ENCODE measurements around the gene MINDY4.

Gene MINDY4

DNA sequence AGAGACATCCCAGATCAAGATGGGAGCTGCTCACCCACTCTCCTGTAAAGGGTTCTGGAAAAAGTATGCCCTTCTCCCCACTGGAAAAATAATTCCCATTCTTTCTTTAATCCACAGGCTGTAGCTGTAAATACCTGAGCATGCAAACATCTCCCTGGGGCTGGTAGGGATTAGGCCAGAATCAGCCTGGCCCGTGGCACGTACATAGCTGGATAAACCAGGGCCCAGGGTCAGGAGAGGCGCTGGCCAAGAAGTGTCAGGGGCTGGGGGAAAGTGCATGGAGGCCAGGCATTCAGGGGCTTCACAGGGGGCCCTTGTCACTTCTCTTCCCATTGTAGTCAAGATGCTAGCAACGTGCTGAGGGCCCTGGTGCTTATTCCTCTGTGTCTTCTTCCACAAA lies 109.7 kb downstream of the MINDY4 start:
- DNase-seq: no peak

DNA sequence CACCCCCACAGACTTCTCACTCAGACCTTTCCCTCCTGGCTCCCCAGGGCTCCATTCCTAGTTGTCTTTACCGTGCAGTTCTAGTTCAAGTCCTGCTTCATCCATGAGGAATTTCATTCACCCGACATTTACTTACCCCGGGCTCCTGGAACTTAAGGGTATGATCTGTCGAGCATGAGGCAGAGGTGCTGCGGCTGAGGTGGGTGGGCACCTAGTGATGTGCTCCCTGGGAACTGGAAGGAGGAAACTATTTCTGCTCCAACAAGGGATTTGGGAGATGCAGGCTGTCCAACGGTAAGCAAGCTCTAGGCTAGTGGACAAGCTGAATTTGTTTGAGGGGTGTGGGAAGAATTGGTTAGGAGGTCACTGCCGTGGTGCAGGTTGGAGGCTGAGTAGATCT lies 110.2 kb downstream of the MINDY4 start:
- no peak for DNase-seq

DNA sequence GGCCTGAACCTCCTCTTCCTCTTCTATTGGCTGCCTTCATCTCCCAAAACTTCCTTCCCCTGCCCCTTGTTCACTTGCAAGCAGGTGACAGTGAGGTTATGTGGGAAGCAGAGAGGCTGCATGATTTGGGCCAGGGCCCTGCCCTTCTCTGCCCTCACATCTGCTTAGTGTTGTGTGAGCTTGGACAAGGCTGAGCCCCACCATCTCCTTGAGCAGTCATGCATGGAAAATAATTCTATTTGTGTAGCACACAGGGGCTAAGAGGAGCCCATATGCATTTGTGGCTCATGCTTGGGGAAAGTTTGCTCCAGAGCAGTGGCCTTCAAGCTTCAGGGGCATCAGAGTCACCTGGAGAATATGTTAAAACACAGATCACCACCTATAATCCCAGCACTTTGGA lies 113.7 kb downstream of the MINDY4 start:
- no peak for DNase-seq

DNA sequence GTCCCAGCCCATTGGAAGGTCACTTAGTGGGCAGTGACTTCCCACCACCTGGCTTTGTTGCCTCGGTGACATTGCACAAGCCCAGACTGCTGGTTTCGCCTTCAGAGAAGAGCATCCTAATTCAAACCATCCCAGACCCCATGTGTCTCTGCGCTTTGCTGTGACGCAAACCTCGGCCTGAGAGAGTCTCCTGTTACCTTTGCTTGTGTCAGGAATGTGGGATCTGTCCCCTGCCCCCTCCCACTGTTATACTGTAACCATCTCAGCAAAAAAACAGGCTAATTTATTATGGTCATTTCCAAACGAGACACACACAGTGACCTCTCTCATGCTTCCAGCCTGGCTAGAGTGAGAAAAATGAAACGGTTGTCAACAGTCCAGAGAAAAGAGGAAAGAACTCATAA lies 115.4 kb downstream of the MINDY4 start:
- DNase-seq: no peak

DNA sequence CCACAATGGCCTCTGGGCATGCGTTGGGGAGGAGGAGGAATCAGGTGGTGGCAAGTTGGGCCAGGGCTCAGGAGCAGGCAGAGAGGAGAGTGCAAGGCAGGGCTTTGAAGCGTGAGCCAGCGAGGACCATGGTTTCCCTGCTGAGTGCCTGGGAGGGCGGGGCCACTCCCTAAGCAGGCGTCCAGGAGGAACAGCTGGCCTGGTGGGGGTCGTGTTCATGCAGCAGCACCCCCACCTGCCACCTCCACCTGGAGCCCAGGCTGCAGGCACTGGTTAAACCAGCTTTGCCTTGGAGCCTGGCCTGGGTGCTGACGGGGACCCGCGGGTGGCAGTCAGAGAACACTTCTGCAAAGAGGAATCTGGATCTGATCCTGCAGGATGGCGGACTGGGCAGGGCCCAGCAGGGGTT lies 116.3 kb downstream of the MINDY4 start:
- no peak for DNase-seq

DNA sequence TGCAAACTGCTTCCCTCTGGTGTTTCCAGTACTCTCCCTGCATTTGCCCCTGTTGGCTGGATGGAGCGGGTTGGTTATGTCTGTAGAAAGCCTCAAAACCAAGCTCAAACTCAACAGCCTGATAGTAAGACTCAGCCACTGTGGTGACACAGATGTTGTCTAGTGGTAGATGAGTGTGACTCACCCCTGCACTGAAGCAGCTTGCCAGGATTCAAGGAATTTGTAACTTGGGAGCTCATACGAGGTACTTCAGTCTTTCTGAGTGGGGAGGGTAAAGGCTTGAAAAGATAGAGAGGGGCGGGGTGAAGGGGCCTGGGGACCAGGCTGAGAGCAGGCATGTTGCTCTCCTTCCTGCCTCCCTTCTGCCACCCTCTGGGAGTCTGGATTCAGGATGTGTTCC lies 117.5 kb downstream of the MINDY4 start:
- DNase-seq: no peak

DNA sequence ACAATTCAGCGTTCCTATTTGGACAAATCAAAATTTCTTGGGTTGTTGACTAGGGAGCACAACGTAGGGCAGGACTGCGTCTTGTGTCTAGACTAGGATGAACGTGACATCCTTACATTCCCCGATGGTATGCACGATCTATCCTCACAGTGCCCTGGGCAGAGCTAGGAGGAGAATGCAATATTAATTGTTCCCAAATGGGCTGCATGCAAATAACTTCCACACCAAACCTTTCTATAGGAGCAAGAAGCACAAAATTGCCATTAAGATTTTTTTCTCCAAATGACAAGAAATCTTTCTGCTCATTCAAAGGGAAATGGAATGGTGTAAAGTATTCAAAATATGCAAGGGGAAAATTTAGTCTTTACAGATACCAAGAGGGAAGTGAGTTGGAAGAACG lies 119.0 kb downstream of the MINDY4 start:
- DNase-seq: no peak

DNA sequence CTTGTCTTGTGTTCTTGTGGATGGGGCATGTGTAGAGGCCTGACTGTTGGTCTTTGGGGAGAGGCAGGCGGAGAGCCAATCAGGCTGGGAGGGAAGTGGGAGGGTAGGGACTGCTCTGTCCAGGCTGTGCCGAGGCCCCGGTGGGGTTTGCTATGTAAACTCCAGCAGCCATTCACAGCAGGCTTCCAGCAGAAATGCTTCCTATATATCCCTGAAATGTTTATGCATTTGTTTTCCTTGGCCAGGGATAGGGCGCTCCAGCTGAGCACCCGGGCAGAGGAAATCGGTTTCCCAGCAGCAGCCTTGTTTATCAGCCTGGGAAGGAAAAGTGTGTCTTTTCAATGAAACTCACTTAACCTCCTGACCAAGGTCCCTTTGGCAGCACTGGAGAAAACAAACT lies 122.1 kb downstream of the MINDY4 start:
- DNase-seq: no peak

DNA sequence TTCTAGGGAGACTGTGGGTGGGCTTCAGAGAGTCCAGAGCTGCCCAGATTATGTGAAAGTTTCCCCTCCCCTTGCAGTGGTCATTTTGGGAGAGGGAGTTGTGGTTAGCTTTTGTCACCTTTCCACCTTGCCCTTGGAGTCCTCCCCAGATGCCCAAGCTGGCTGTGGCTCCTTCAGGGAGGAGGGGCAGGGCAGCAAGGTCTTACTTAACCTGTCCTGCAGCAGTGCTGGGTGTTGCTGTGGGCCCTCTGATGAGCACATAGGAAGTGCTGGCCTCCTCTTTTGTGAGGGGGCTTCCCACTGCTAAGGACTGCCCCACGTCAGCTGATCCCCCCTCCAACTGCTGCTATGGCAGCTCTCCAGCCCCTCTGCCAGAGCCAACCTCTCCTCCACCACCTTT lies 122.8 kb downstream of the MINDY4 start:
- DNase-seq: no peak

DNA sequence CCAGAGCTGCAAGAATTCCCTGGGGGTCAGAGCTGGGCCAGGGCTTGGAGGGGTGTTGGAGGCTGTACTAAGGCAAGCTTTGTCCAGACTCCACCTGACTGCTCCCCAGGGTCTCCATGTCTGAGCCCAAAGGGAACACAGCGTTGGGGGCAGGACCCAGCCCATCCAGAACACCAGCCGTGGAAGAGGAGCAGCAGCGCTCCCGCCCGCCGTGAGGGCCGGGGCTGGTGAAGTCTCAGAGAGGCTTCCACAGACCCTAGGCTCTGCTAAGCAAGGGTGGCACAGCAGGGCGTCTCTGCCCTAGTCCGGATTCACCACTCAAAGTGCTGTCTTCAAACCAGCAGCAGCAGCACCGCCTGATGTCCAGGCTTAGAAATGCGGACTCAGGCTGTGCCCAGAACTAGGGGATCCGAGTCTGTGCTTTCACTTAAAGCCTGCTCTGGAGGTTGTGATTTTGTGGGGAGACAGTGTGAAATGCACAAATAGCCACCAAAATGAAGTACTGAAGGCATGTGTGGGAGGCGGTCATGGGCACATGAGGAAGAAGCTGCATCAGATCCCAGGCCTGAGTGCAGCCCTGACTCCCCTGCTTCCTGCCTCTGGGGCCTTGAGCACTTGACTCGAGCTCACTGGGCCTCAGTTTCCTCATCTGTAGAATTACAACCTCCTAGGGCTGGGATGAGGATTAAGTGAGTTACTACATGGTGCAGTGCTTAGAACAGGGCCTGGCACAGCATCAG lies 123.8 kb downstream of the MINDY4 start:
- no peak for DNase-seq

DNA sequence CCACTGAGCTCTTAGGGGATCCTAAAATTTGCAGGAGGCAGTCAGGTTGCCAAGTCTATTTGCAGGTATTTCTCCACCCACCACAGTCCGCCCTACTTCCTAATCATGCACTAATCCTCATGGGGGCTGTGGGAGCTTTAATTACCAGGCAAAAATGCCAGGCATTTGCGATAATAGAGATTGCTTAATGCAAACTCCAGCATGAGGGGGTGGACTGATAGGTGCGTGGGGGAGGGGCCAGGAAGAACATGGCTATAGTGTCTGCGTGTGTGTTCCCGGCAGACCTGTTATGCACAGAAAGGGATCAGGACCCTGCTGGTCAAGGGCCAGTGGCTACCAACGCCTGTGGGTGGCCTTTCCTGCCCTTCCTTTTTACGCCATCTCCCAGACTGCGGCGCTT lies 124.8 kb downstream of the MINDY4 start:
- DNase-seq: no peak

DNA sequence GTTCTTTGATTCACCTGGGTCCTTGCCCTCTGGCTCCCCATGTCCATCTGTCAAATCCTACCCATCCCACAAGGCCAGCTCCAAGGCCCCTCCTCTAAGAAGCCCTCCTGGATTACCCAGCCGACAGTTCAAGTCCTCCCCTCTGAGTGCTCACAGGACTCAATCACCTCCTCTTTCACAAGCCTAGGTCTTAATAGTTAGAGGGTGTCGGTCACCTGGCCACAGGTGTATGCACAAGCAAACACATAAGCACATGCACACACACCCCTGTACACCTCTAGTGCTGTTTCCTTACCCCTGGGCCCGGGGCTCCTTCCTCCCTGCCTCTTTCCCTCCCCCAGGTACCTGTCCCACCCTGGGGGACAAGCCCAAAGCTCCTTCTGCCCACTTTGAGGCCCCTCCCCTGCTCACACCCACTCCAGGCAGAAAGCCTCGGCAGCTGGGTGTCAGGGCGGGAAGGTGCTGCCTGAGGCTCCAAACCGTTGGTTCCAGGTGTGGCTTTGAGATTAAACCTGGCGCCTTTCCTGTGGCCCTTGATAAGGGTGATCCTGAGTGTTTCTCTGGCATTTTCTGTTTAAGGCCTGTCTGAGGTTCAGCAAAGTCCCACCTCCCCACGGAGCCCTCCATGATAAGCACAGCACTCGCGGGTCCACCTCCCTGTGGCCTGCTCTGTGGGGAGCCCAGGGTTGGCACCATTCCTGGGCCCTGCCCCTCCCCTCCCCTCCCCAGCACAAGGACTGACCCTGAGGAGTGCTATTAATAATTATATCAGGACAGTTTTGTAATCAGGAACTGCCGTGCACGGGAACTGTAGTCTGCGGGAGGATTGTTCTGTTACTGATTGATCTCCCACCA lies 125.8 kb downstream of the MINDY4 start:
- no peak for DNase-seq

DNA sequence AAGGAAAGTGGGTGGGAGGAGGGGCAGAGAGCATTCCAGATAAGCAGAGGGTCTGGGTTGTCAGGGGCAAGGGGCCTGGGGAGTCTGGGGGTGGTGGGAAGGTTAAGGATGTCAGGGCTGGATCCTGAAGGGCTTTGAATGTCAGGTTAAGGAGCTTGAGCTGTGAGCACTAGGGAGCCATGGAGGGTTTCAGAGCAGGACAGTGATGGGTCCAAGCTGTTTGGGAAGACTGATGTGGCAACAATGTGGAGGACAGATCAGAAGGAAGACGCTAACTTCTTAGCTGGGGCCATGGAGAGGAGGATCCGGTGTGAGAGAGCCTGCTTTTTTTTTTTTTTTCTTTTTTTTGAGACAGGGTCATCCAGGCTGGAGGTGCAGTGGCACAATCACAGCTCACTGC lies 126.6 kb downstream of the MINDY4 start:
- DNase-seq: no peak

DNA sequence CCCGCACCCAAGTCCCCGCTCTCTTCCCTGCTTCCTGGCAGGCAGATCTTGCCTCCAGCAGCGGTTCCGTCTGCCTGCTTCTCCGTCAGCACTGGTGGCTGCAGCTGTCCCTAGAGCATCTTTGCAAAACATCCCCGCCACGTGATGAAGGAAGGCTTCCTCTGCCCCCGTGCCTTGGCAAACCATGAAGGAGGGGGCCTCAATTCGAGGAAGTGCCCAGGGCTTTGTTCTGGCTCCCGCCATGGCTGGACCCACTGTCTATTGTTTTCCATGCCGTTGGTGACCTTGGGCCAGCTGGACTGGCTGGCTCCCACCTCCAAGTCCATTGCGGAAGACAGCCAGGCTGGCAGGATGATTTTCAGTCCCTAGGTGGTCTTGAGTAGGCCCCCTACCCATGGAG lies 127.2 kb downstream of the MINDY4 start:
- DNase-seq: no peak

DNA sequence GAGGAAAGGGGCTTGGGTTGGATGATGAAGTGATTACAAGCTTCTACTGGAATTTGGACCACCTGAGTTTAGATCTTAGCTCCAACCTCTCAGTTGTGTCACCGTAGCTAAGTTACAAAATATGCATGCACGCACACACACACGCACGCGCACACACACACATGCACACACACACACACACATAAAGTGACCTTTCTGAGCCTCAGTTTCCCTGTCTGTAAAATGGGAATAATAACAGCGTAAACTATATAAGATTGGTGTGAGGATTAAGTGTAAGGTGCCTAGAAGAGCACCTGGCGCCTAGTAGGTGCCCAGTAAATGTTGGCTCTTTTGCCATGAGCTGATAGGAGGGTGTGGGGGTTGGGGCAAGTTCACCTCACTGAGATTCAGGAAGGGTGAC lies 127.8 kb downstream of the MINDY4 start:
- DNase-seq: no peak

DNA sequence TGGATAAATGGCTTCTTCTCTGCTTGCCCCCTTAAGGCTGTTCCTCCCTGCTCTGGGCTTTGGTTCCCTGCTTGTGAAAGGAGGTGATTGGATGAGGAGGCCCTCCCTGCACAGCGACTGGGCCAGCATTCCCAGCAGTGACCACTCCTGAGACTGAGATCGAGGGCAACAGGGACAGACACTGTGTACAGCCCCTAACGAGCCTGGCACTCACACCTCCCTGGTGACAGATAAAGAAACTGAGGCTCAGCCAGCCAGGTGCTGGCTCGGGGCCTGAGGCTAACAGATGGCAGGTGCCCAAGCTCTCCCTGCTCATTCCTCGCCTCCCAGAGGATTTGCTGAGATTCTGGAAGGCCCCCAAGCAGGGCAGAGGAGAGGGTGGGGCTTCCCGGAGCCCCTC lies 128.4 kb downstream of the MINDY4 start:
- DNase-seq: no peak

DNA sequence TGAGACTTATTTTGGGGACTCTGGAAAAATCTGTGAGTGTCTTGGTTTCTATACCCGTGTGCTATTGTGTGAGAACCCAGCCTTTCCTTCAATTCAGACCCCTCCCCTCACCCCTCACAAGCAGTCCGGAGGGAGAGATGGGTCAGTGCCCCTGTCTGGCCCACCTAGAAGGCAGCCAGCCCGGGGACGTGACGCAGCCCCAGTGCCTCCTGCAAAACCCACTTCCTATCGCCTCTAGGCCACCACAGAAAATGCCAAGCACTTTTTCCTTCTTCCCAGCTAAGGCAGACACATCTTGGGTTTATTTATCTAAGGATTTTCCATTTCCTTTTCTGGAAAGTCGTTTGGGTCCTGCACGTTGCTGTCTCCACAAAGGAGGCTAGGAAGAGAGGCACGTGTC lies 128.8 kb downstream of the MINDY4 start:
- DNase-seq: no peak

DNA sequence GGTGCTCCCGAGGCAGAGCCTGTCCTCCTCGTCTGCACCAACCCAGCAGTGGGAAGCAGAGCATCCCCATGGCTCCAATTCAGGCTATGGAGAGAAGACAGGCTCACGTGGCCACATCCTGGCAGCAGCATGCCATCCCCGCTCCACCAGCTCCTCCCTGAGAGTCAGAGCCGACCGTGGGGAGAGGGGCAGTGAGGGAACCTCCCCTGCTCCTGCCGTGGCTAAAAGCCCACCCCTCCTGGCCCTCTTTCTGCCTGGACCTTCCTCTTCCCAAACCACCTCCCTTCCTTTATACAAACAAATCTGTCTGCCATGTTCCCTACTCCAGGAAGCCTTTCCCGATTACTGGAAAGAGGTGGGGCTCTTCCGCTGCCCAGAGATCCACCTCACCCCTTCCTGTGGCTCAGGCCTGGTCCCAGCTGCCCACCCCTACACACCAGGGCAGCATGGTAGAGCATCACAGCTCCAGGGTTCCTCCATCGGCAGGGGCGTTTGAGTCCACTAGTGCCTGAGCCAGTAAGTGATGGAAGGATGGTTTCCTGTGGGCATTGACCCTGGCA lies 129.7 kb downstream of the MINDY4 start:
- DNase-seq: no peak

DNA sequence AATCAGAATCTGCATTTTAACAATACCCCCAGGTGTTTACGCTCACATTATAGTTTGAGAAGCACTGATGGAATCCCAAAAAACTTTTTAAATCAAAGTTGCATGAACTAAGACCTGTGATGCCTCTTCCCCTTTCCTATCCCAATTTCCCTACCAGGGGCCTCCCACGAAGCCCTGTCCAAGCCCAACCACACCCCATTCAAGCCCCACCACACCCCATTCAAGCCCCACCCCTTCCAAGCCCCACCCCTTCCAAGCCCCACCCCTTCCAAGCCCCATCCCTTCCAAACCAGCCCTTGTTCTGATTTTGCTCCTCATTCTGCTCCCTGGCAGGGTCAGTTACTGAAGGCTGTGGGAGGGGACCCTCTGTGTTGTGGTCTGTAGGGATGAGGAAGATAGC lies 130.6 kb downstream of the MINDY4 start:
- DNase-seq: no peak

DNA sequence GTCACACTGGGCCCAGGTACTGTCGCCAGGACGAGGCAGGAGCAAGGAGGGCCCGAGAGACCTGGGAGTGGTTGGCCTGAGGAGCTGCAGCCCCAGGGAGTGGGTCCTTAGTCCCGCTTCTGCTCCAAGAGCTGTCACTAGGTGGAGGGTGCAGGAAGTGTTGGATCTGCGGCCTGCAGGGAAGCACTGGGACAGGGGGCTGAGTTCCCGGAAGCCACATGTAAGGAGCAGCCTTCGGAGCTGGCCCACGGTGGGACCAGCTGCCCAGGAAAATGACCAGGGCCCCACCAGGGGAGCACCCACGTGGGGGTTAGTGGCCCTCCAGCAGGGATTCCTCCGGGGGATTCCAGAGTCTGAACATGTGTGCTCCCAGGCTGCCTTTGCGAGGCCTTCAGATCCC lies 131.2 kb downstream of the MINDY4 start:
- no peak for DNase-seq

DNA sequence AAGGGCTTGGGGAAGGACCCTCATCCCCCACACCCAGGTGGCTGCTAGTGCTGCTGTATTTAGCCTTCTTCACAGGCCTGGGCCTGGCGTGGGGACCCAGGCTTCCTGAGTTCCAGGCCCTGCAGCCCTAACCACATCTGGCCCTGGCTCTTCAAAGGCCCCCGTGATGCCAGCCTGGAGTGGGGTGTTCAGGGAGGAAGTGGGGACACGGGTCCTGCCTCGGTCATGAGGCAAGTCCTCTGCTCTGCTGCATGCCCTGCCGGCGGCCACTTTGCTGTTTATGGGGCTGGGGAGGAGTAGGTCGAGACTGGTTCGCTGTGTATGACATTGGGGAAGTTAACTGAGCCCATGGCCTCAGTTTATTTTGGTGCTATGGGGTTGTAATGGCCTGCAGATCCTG lies 131.9 kb downstream of the MINDY4 start:
- DNase-seq: no peak

DNA sequence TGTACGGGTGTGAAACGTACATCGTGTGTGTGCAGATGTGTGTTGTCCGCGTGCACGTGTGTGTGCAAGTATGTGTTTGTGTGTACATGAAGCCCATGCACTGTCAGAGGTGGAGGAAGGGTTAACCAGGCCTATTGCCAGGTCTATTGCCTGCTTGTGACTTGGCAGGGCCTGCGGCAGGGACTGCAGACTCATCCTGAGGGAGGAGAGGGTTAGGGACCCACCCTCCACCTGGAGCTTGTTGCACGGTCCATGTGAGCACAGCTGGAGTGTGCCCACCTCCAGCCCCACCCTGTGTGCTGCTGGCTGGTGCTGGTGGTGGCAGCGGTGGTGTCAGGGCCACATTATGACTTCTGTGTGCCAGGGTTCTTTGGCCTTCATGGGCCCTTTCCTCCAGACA lies 133.3 kb downstream of the MINDY4 start:
- DNase-seq: no peak

DNA sequence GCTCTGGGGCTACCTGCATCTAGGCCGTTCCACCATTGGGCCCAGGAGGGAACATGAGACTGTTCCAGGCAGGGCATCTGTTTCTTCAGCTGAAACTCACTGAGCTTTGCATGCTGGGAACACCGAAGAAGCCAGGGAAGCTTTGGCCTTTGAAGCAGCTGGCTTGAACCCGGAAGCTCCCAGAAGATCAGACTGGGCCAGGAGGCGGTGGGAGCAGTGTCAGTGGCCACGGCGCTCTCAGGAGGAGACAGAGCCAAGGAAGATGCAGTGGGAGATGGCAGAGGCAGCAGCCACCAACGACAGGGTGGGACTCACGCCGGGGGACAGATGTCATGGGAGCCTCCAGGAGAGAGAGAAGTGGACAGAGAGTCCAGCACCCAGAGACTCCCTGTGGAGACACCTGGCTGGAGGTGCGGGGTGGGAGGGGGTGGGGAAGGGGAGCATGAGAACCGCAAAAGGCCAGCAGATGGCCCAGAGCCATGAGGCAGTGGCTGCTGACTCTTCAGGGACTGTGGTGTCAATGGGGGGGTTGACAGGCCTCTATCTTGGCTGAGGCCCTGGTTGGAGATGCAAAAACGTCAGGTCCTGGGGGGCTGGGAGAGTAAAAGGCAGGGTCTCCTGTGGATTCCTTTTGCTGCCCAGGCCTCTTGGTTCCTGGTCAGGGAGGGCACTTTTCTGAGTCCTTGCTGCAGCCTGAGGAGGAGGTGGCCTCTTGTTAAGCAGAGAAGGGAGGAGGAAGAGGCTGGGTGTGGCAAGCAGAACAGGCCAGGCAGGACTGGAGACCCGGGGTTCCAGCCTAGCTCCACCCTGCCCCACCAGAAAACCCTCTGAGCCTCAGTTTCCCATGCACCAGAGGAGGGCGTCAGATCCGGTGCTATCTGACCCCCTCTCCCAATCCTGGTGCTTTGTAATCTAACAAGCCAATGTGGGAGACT lies 134.1 kb downstream of the MINDY4 start:
- DNase-seq: no peak

Data from activated gamma-delta T cell treated with Interleukin-2 at 50 U/mL for 16 hours (primary cell).